Memory B cell (primary cell): ENCODE data around the gene MAGEB17.

ENCODE experiments used
- ATAC-seq: fragments of 150-1000 bp; cut with Tn5 transposase; 2 replicates; pipeline ENCODE4 v1.10.0; 2021; ENCODE audit warnings: low read depth, mild to moderate bottlenecking, moderate library complexity
- DNase-seq, 2 donors: peaks; one replicate each; pipeline ENCODE4 v3.0.0; 2022; ENCODE audit warnings: low spot score in 2 of 2
- H3K27ac Mint-ChIP-seq: one replicate; pipeline ENCODE4 v1.8.0; 2022; ENCODE audit warnings: mild to moderate bottlenecking, moderate library complexity, mixed read lengths
- H3K27me3 Mint-ChIP-seq: one replicate; pipeline ENCODE4 v1.8.0; 2022; ENCODE audit warnings: mixed read lengths
- H3K36me3 Mint-ChIP-seq: one replicate; pipeline ENCODE4 v1.8.0; 2022; ENCODE audit warnings: mild to moderate bottlenecking, mixed read lengths
- H3K4me1 Mint-ChIP-seq: one replicate; pipeline ENCODE4 v1.8.0; 2022; ENCODE audit warnings: mixed read lengths
- H3K4me3 Mint-ChIP-seq: one replicate; pipeline ENCODE4 v1.8.0; 2022; ENCODE audit warnings: mild to moderate bottlenecking, moderate library complexity, mixed read lengths
- H3K9me3 Mint-ChIP-seq: one replicate; pipeline ENCODE4 v1.8.0; 2022; ENCODE audit warnings: mixed read lengths

Gene MAGEB17

GRCh38 chrX:16205840-16206239, 38.6 kb downstream of the MAGEB17 start:
- Mint-ChIP-seq H3K9me3 (peaks cover 2% of the 10 kb centered on the region), H3K36me3 (no peaks in the 10 kb centered on the region), H3K4me1 (peaks cover 2% of the 10 kb centered on the region), H3K27me3 (peaks cover 4% of the 10 kb centered on the region), H3K4me3 (no peak overlapping the region), H3K27ac (no peak overlapping the region)
- no peak for ATAC-seq
- no peak for DNase-seq

- Mint-ChIP-seq H3K27me3 (peaks cover under 1% of the 10 kb centered on the region), H3K4me1 (no peaks in the 10 kb centered on the region), H3K4me3 (no peak overlapping the region), H3K36me3 (no peaks in the 10 kb centered on the region), H3K27ac (no peak overlapping the region), H3K9me3 (peaks cover 2% of the 10 kb centered on the region)
- ATAC-seq, result no peak
- DNase-seq, result no peak
These were observed 40.4 kb downstream of the MAGEB17 start for GRCh38 chrX:16207634-16208033.

GRCh38 chrX:16208601-16209000, 41.3 kb downstream of the MAGEB17 start:
- H3K27me3 Mint-ChIP-seq, result no peaks in the 10 kb centered on the region
- no peaks in the 10 kb centered on the region for H3K36me3 Mint-ChIP-seq
- peaks cover 2% of the 10 kb centered on the region for H3K9me3 Mint-ChIP-seq
- ATAC-seq, result no peak
- H3K4me3 Mint-ChIP-seq, result no peak overlapping the region
- H3K4me1 Mint-ChIP-seq, result no peaks in the 10 kb centered on the region
- H3K27ac Mint-ChIP-seq, result no peak overlapping the region
- DNase-seq, result no peak

GRCh38 chrX:16210061-16210460, 42.8 kb downstream of the MAGEB17 start:
- no peak for ATAC-seq
- H3K4me3 Mint-ChIP-seq, result no peak overlapping the region
- no peaks in the 10 kb centered on the region for H3K36me3 Mint-ChIP-seq
- no peak overlapping the region for H3K27ac Mint-ChIP-seq
- no peaks in the 10 kb centered on the region for H3K27me3 Mint-ChIP-seq
- DNase-seq, result no peak
- H3K9me3 Mint-ChIP-seq, result no peaks in the 10 kb centered on the region
- no peaks in the 10 kb centered on the region for H3K4me1 Mint-ChIP-seq

- H3K27me3 Mint-ChIP-seq, result no peaks in the 10 kb centered on the region
- ATAC-seq, result no peak
- H3K27ac Mint-ChIP-seq, result no peak overlapping the region
- H3K4me1 Mint-ChIP-seq, result no peaks in the 10 kb centered on the region
- DNase-seq, result no peak
- no peak overlapping the region for H3K4me3 Mint-ChIP-seq
- H3K9me3 Mint-ChIP-seq, result no peaks in the 10 kb centered on the region
- no peaks in the 10 kb centered on the region for H3K36me3 Mint-ChIP-seq
These were observed 44.7 kb downstream of the MAGEB17 start for GRCh38 chrX:16212024-16212423.

- DNase-seq, result no peak
- H3K9me3 Mint-ChIP-seq, result no peaks in the 10 kb centered on the region
- no peak overlapping the region for H3K4me3 Mint-ChIP-seq
- H3K36me3 Mint-ChIP-seq, result no peaks in the 10 kb centered on the region
- ATAC-seq, result no peak
- H3K27me3 Mint-ChIP-seq, result no peaks in the 10 kb centered on the region
- H3K4me1 Mint-ChIP-seq, result no peaks in the 10 kb centered on the region
- H3K27ac Mint-ChIP-seq, result peak overlapping the region; percentile 9
These were observed 45.2 kb downstream of the MAGEB17 start for GRCh38 chrX:16212436-16212835.

GRCh38 chrX:16213961-16214360, 46.7 kb downstream of the MAGEB17 start:
- no peaks in the 10 kb centered on the region for H3K36me3 Mint-ChIP-seq
- H3K9me3 Mint-ChIP-seq, result no peaks in the 10 kb centered on the region
- H3K4me1 Mint-ChIP-seq, result no peaks in the 10 kb centered on the region
- no peak overlapping the region for H3K27ac Mint-ChIP-seq
- ATAC-seq, result no peak
- no peak overlapping the region for H3K4me3 Mint-ChIP-seq
- H3K27me3 Mint-ChIP-seq, result no peaks in the 10 kb centered on the region
- no peak for DNase-seq

GRCh38 chrX:16215660-16216059, 48.4 kb downstream of the MAGEB17 start:
- Mint-ChIP-seq H3K27me3 (peaks cover 2% of the 10 kb centered on the region), H3K4me3 (no peak overlapping the region), H3K9me3 (peaks cover 2% of the 10 kb centered on the region), H3K36me3 (no peaks in the 10 kb centered on the region), H3K4me1 (no peaks in the 10 kb centered on the region), H3K27ac (no peak overlapping the region)
- DNase-seq (no peak), ATAC-seq (no peak)
